COR-L47 (cell line): Measurements from ENCODE around the gene USP54.
"Not testable (repeated sequence)": the region's sequence is repeated elsewhere in the genome, so short reads cannot be mapped to it uniquely, and the experiment has no call there.

Source experiments
- DNase-seq: peaks from one replicate; lab custom pipeline; 2025; lab: John Stamatoyannopoulos, UW

Gene USP54

GRCh38 chr10:73589563-73590126 is 1.5 kb downstream of the USP54 start:
- DNase-seq: no peak

GRCh38 chr10:73588656-73589055 is 2.5 kb downstream of the USP54 start:
- DNase-seq: no peak

GRCh38 chr10:73586583-73586984 is 4.6 kb downstream of the USP54 start:
- no peak for DNase-seq

DNA sequence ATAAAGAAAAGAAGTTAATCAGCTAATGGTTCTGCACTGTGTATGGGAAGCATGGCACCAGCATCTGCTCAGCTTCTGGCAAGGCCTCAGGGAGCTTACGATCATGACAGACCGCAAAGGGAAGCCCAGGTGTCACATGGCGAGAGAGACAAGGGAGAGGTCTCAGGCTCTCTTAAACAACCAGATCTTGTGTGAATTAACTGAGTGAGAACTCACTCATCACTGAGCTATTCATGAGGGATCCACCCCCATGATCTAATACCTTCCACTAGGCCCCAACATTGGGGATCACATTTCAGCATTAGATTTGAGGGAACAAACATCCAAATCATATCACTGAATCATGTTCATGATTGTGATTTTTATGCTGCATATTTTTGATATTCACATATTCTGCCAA is 5.8 kb downstream of the USP54 start:
- DNase-seq: no peak

DNA sequence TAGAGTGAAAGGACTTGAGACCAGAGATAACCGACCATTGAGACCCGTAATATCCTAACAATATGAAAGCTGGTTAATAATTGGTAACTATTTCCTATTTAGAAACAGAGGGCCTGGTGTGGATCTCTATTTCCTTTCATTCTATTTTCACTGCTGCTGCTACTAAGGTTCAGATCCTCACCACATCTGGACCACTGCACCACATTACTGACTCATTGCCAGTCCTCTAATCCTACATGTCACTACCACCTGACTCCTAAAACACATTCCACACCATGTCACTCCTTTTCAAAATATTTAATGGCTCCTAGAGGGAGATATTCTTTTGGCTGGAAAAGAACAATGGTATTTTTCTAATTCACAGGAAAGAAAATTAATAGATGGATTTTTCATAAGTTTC is 6.4 kb downstream of the USP54 start:
- DNase-seq: no peak

DNA sequence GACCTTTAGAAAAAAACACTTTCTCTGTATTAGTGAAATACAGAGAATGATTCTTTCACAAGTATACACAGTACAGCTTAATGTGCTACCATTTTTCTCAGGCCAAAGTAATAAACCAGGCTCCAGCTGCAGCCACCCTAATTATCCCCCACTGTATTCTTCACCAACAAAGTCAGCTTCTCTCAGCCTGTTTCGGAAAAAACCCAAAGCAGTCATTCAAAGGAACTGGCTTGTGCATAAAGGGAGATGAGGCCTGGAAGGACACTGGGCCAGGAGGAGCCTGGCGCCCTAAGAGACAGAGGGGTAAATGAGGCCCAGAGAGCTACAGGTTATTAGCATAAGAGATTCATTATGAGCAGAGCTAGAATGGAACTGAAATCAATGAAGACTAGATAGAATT is 9.2 kb downstream of the USP54 start:
- DNase-seq: no peak

DNA sequence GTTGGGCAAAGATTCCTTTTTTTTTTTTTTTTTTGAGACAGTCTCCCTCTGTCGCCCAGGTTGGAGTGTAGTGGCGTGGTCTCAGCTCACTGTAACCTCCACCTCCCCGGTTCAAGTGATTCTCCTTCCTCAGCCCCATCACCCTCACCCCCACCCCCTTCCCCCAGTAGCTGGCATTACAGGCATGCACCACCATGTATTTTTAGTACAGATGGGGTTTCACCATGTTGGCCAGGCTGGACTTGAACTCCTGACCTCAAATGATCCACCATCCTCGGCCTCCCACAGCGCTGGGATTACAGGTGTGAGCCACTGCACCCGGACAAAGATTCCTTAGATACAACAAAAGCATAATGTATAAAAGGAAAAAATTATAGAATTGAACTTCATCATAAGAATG is 12.2 kb downstream of the USP54 start:
- DNase-seq: not testable (repeated sequence)

DNA sequence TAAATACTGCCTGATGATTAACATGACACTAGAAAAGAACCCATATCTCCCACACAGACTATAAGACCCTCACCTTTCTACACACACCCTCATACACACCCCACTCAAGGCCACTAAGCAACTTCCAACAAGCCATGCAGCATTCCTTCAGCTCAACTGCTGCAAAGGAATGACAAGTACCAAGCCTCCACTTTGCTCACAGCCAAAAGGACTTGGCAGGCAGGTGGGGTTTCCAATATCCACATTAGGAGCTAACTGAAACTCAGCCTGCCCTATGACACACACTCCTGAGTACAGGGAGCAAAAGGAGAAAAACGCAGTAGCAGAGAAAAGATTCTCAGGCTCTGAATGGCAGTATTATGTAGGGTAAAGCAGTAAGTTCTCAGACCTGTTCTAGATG is 13.4 kb downstream of the USP54 start:
- DNase-seq: no peak

- DNase-seq: no peak
Measured at GRCh38 chr10:73576890-73577591, 14.1 kb downstream of the USP54 start.

GRCh38 chr10:73576178-73576889 is 14.8 kb downstream of the USP54 start:
- DNase-seq: no peak

DNA sequence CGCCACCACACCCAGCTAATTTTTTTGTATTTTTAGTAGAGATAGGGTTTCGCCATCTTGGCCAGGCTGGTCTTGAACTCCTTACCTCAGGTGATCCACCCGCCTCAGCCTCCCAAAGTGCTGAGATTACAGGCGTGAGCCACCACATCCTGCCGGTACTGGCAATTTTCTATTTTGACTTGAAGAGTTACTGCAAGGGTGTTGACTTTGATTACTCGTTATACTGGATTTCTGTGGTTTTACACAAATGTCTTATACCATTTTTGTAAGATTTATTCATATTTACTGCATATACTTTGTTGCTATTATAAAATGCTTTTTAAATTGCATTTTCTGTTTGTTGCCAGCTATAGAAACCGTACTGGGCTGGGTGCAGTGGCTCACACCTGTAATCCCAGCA is 24.1 kb downstream of the USP54 start:
- not testable (repeated sequence) for DNase-seq

DNA sequence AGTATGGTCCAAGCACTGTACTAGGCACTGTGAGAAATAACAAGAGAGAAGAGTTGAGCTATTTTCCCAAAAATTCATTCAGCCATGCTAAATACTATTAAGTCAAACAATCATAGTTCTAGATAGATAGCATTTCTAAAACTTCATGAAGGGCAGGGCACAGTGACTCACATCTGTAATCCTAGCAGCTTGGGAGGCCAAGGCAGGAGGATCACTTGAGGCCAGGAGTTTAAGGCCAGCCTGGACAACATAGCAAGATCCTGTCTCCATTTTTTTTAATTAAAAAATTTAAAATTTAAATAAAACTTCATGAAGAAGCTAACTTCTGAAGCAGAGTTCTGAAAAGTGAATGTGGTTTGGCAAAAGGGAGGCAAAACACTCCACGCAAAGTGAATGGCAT is 29.9 kb downstream of the USP54 start:
- no peak for DNase-seq

DNA sequence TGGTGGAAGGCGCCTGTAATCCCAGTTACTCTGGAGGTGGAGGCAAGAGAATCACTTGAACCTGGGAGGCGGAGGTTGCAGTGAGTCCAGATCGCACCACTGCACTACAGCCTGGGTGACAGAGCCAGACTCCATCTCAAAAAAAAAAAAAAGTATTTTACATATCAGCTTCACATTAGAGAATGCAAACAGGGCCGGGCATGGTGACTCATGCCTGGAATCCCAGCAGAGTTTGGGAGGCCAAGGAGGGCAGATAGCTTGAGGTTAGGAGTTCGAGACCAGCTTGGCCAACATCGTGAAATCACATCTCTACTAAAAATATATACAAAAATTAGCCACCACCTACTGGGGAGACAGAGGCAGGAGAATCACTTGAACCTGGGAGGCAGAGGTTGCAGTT is 31.6 kb downstream of the USP54 start:
- no peak for DNase-seq

DNA sequence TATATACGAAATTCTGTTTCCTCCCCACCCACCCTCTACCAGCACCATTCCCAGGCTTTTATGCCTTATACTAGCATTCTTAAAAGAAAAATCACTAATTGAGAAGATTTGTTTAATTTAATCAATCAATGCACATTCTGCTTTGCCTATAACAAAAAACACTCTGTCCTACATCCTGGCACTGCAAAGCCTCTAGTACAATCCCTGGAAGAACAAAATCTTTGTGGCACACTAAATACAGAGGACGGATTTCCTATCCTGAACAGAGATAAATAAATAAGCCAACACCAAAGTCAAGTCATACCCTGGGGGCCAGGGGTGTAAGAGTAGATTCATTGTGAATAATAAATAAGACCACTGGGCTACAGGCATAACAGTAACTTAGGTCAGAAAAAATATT is 34.3 kb downstream of the USP54 start:
- no peak for DNase-seq

GRCh38 chr10:73554721-73555120 is 36.4 kb downstream of the USP54 start:
- no peak for DNase-seq

GRCh38 chr10:73553761-73554160 is 37.4 kb downstream of the USP54 start:
- no peak for DNase-seq

DNA sequence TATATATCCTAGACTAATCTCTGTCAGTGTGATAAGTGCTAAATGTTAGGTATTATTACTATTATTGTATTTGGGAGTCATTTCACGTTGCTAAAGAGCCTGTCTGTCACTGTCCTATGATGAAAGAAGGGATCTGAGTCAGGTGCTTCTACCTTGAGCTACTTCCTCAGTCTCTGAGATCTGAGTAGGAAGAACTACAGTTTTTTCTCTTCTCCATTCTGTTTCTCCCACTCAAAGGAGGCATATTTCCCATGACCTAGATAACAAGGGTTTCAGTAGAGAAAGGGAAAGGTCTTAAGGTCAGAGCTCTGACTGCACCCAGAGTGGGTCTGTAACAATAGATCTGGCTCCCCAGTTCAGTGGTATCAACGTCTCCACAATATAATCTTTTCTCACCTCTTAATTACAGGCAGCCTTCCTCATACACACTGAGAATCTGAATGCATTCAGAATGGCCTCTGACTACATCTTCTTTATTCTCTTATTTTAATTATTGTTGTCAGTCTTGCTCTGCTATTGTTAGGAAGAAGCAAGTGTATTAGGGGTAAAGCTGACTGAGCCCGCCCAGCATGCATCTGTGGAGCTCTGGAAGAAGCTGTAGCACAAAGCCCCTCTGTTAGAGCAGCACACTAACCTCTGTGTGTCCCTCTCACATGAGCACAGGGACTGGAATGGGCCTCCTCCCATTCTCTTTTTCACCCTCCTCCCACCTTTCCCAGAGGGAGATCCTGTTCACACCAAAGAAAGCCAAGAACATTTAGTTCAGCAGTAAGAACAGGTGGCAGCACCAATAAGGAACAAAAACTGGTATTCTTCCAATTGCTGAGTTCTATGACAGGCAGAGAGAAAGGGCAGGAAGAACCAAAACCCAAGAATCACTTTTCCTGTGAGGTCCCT is 38.1 kb downstream of the USP54 start:
- peak; percentile 45 for DNase-seq

GRCh38 chr10:73551515-73551914 is 39.6 kb downstream of the USP54 start:
- no peak for DNase-seq

GRCh38 chr10:73545357-73545756 is 45.8 kb downstream of the USP54 start:
- DNase-seq: no peak

- DNase-seq: no peak
Measured at GRCh38 chr10:73537709-73538108, 53.4 kb downstream of the USP54 start.

GRCh38 chr10:73537288-73537687 is 53.9 kb downstream of the USP54 start:
- no peak for DNase-seq

GRCh38 chr10:73534857-73535256 is 56.3 kb downstream of the USP54 start:
- DNase-seq: no peak
